Lower lobe of right lung (tissue), 2 donors: Measurements from ENCODE around the gene COPA. TPM values are rescaled to one million over a fixed set of nuclear protein-coding genes. Genes with fewer than 3 reads are reported as not detected.

ENCODE experiments used
- ATAC-seq, 2 donors: fragments of 200-7000 bp; cut with Tn5 transposase; one replicate each; pipeline ENCODE4 v1.9.1; 2020 to 2022; ENCODE audit warnings: mild to moderate bottlenecking in 2 of 2, moderate library complexity in 2 of 2
- DNase-seq: peaks from one replicate; pipeline ENCODE4 v3.0.0-alpha.2; 2020
- H3K27ac ChIP-seq: fragments of 200-600 bp; one replicate; pipeline ENCODE4 v1.8.0; 2022
- H3K27me3 ChIP-seq: fragments of 200-600 bp; one replicate; pipeline ENCODE4 v1.8.0; 2022; ENCODE audit warnings: low read depth
- H3K36me3 ChIP-seq: fragments of 200-600 bp; one replicate; pipeline ENCODE4 v1.8.0; 2022; ENCODE audit warnings: mild to moderate bottlenecking
- H3K4me1 ChIP-seq: fragments of 200-600 bp; one replicate; pipeline ENCODE4 v1.8.0; 2022
- H3K4me3 ChIP-seq: fragments of 200-600 bp; one replicate; pipeline ENCODE4 v1.8.0; 2022; ENCODE audit warnings: mild to moderate bottlenecking
- H3K9me3 ChIP-seq: fragments of 200-600 bp; one replicate; pipeline ENCODE4 v1.8.0; 2022
- CTCF ChIP-seq: fragments of 200-600 bp; IDR thresholded peaks from one replicate; pipeline ENCODE4 v1.8.0; 2022; ENCODE audit warnings: antibody characterized with exemption, mild to moderate bottlenecking
- intact Hi-C: fragments of 100-400 bp; cut with DNase I; formaldehyde crosslinking; loops from one replicate; pipeline ENCODE4 v1.11.0; 2022
- total RNA-seq: library from RNA; stranded (reverse); fragmentation: NEBNext Ultra II Directional; extraction: Animal tissue kit (Norgen Biotek cat#: 25700); gene quantifications from one replicate; pipeline ENCODE4 v1.2.1, GENCODE V29; 2021
- donor health status: DM: no; HTN: yes; CAD: no; lungs with severe emphysema.

Gene COPA
- total RNA-seq, 1 donor from 2014 or later = 136 TPM

DNA sequence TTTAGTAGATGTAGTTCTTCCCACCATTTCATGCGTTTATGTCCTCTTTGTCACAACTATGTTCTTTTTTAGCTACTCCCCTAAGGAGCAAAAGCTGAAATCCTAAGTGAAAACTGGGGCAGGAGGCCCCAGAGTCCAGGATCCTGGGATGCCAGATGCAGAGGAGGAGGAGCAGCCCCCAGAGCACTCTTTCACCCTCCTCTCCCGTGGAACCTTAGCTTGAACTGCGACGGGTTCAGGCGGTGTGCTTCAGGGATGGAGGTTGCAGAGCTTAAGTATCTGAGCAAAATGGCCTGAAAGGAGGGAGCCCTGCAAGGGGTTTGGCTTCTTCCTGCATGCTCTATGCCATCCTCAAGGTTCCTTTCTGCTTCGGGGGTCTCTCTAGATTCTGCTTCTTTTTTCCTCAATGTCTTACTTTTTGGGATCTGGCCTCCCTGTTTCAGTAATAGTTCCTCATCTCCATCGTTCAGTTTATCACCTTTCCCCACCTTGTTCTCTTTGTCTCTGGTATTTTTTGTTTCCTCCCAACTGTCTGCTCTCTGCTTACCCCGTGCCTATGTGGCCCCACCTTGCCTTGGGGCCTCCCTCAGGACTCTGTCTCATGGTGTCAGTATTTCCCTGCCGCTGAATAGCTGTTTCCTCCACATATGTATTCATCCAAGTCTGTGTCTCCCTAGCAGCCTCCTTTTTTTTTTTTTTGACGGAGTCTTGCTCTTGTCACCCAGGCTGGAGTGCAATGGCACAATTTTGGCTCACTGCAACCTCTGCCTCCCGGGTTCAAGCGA, 21.1 kb upstream of the COPA start:
- no peaks in the 10 kb centered on the region for H3K4me1 ChIP-seq
- no peaks in the 10 kb centered on the region for H3K27me3 ChIP-seq
- H3K4me3 ChIP-seq = no peak overlapping the region
- DNase-seq = no peak
- no peaks in the 10 kb centered on the region for H3K9me3 ChIP-seq
- H3K27ac ChIP-seq = no peak overlapping the region
- intact Hi-C loops = no loop called here
- no peak for TF ChIP-seq CTCF
- ATAC-seq = no peak
- H3K36me3 ChIP-seq = peaks cover 22% of the 10 kb centered on the region

DNA sequence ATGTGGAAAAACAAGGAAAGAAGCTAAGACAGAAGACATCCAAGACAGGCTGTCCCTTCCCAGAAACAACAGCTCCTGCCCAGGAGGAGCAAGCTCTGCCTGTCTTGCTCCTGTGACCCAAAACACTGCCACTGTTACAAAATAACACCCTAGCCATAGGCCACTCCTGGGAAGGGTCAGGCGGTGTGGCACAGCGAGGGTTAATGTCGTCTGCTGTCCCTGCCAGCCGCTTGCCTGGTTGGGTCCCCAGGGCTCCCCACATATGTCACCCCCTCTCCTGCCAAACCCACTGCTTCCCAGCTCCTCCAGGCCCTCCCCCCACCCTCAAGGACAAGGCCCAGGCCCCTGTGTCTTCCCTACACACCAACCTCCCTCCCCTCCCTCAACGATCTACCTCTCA, 20.0 kb upstream of the COPA start:
- H3K4me3 ChIP-seq = no peak overlapping the region
- intact Hi-C loops = no loop called here
- H3K36me3 ChIP-seq = peaks cover 33% of the 10 kb centered on the region
- no peak for TF ChIP-seq CTCF
- ATAC-seq (no peak), DNase-seq (no peak)
- no peaks in the 10 kb centered on the region for H3K27me3 ChIP-seq
- no peaks in the 10 kb centered on the region for H3K4me1 ChIP-seq
- no peaks in the 10 kb centered on the region for H3K9me3 ChIP-seq
- no peak overlapping the region for H3K27ac ChIP-seq

- ATAC-seq (no peak), DNase-seq (no peak)
- Histone ChIP-seq H3K9me3 (no peaks in the 10 kb centered on the region), H3K27me3 (no peaks in the 10 kb centered on the region), H3K4me3 (no peak overlapping the region), H3K4me1 (no peaks in the 10 kb centered on the region), H3K36me3 (peaks cover 40% of the 10 kb centered on the region), H3K27ac (no peak overlapping the region)
- intact Hi-C loops = no loop called here
- no peak for TF ChIP-seq CTCF
Measured at GRCh38 chr1:160362168-160362957, 19.3 kb upstream of the COPA start.

DNA sequence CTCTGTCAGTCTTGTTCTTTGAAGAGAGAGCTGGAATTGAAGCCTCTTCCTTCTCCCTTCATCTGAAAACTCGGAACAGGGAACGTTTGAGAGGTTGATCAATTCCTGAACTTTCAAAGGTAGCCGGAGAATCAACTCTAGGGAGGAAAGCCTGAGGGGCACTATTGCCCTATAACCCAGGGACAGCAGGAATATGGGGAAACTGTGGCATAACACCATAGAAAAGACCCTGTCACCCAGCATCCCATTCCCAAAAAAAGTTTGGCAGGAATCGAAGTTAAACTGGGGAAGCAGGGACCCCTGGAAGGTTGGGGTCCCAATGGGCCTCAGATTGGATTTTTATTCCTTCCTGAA, 18.7 kb upstream of the COPA start:
- H3K9me3 ChIP-seq = no peaks in the 10 kb centered on the region
- no peak for TF ChIP-seq CTCF
- intact Hi-C loops = no loop called here
- DNase-seq (no peak), ATAC-seq (no peak)
- H3K27me3 ChIP-seq = no peaks in the 10 kb centered on the region
- peaks cover 45% of the 10 kb centered on the region for H3K36me3 ChIP-seq
- H3K4me3 ChIP-seq = no peak overlapping the region
- no peak overlapping the region for H3K27ac ChIP-seq
- H3K4me1 ChIP-seq = no peaks in the 10 kb centered on the region

DNA sequence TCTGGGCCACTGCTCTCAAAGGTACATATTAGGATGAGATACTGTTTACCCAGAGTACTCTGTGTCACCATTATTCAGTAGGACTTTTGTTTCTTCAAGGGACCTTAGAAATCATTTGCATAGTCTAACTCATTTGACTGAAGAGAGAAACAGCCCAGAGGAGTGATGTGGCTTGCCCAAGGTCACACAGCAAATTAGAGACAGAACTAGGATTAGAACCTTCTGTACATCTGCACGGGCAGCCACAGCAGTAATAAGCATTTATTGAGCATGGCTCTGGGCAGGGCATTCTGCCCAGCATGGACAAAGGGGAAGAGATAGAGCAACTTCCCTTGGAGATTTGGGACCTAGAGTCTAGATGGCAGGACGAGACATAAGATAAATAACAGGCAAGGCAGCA, 18.1 kb upstream of the COPA start:
- no peak overlapping the region for H3K4me3 ChIP-seq
- no peak for ATAC-seq
- TF ChIP-seq CTCF = no peak
- peaks cover 51% of the 10 kb centered on the region for H3K36me3 ChIP-seq
- intact Hi-C loops = no loop called here
- H3K27ac ChIP-seq = no peak overlapping the region
- H3K27me3 ChIP-seq = no peaks in the 10 kb centered on the region
- H3K9me3 ChIP-seq = no peaks in the 10 kb centered on the region
- DNase-seq = no peak
- H3K4me1 ChIP-seq = no peaks in the 10 kb centered on the region
